HEK293 (cell line): ENCODE data around the gene IFT122.
"Not testable (repeated sequence)": the region's sequence is repeated elsewhere in the genome, so short reads cannot be mapped to it uniquely, and the experiment has no call there.

Source experiments
- CTCF ChIA-PET: fragments of 350-600 bp; formaldehyde crosslinking; extraction: SDS; loops from one replicate; lab custom pipeline; 2021; ENCODE audit warnings: antibody characterized with exemption; lab: Yijun Ruan, JAX
- POLR2A ChIA-PET: fragments of 300-600 bp; formaldehyde crosslinking; extraction: SDS; loops from one replicate; lab custom pipeline; 2020; ENCODE audit warnings: antibody characterized with exemption, inconsistent platforms; lab: Yijun Ruan, JAX
- H3K27ac ChIP-seq: fragments of 200-500 bp; sonication (Bioruptor generic); 2 replicates; pipeline ENCODE4 v1.5.1; 2014; ENCODE audit warnings: low read depth, low read length, control low read depth, inconsistent platforms; ENCODE audit errors: extremely low read depth
- H3K36me3 ChIP-seq, 2 experiments: fragments of 200-500 bp in 1 of 2; sonication (Bioruptor generic) in 1 of 2; 1 replicate in 1 of 2; 2 replicates in 1 of 2; pipeline ENCODE4 v1.5.1; 2014 to 2017; ENCODE audit warnings: inconsistent platforms in 2 of 2, low read length in 2 of 2; ENCODE audit not compliant: control insufficient read depth in 2 of 2, insufficient read depth in 1 of 2
- H3K4me1 ChIP-seq: fragments of 200-500 bp; sonication (Bioruptor generic); 2 replicates; pipeline ENCODE4 v1.5.1; 2014; ENCODE audit warnings: mild to moderate bottlenecking, low read length, inconsistent platforms; ENCODE audit not compliant: control insufficient read depth, insufficient read depth
- H3K4me3 ChIP-seq: 2 replicates; pipeline ENCODE4 v1.5.1; 2011; ENCODE audit warnings: low read depth, mild to moderate bottlenecking, control low read depth, low read length, moderate library complexity
- H3K9me3 ChIP-seq: fragments of 200-500 bp; sonication (Bioruptor generic); 2 replicates; pipeline ENCODE4 v1.5.1; 2014; ENCODE audit warnings: low read depth, low read length, inconsistent platforms; ENCODE audit not compliant: control insufficient read depth, insufficient read depth
- CTCF ChIP-seq: fragments of 450-650 bp; formaldehyde crosslinking; IDR thresholded peaks from 2 replicates; pipeline ENCODE4 v1.5.1; 2016; ENCODE audit warnings: missing biosample characterization, missing genetic modification characterization
- ELK4 ChIP-seq: IDR thresholded peaks from 2 replicates; pipeline ENCODE4 v1.6.1; 2011; ENCODE audit warnings: mild to moderate bottlenecking, low read depth, low read length, borderline replicate concordance
- MYNN ChIP-seq: fragments of 450-650 bp; formaldehyde crosslinking; IDR thresholded peaks from 2 replicates; pipeline ENCODE4 v1.5.1; 2016; ENCODE audit warnings: missing biosample characterization, missing genetic modification characterization, borderline replicate concordance
- PRDM10 ChIP-seq: fragments of 450-650 bp; formaldehyde crosslinking; IDR thresholded peaks from 2 replicates; pipeline ENCODE4 v1.5.1; 2016; ENCODE audit warnings: missing biosample characterization, missing genetic modification characterization
- ZBTB11 ChIP-seq: fragments of 450-650 bp; formaldehyde crosslinking; conservative IDR thresholded peaks from 2 replicates; pipeline ENCODE4 v1.5.1; 2016; ENCODE audit warnings: low read depth, missing biosample characterization, missing genetic modification characterization
- ZFP69B ChIP-seq: fragments of 450-650 bp; formaldehyde crosslinking; IDR thresholded peaks from 2 replicates; pipeline ENCODE4 v1.5.1; 2016; ENCODE audit warnings: missing biosample characterization, missing genetic modification characterization
- ZNF121 ChIP-seq: fragments of 450-650 bp; formaldehyde crosslinking; IDR thresholded peaks from 2 replicates; pipeline ENCODE4 v1.5.1; 2016; ENCODE audit warnings: missing biosample characterization, missing genetic modification characterization
- ZNF184 ChIP-seq: fragments of 450-650 bp; IDR thresholded peaks from 2 replicates; pipeline ENCODE4 v1.5.1; 2018; ENCODE audit warnings: missing biosample characterization, mild to moderate bottlenecking, missing genetic modification characterization
- ZNF707 ChIP-seq: fragments of 450-650 bp; formaldehyde crosslinking; IDR thresholded peaks from 2 replicates; pipeline ENCODE4 v1.5.1; 2016; ENCODE audit warnings: missing biosample characterization, missing genetic modification characterization
- ZNF76 ChIP-seq: fragments of 450-650 bp; formaldehyde crosslinking; IDR thresholded peaks from 2 replicates; pipeline ENCODE4; 2016; ENCODE audit warnings: low read depth, missing biosample characterization, missing genetic modification characterization, borderline replicate concordance
- ZNF791 ChIP-seq: fragments of 450-650 bp; formaldehyde crosslinking; IDR thresholded peaks from 2 replicates; pipeline ENCODE4 v1.5.1; 2016; ENCODE audit warnings: missing biosample characterization, missing genetic modification characterization
- ZSCAN4 ChIP-seq: fragments of 450-650 bp; formaldehyde crosslinking; IDR thresholded peaks from 2 replicates; pipeline ENCODE4 v1.5.1; 2017; ENCODE audit warnings: missing biosample characterization, missing genetic modification characterization

Gene IFT122

GRCh38 chr3:129514110-129514509 is 74.1 kb downstream of the IFT122 start (continued):
- no peak for TF ChIP-seq ZNF791
- TF ChIP-seq ZNF76: no peak
- TF ChIP-seq CTCF (tag by site-specific recombination): no peak

GRCh38 chr3:129514563-129514962 is 74.5 kb downstream of the IFT122 start:
- no peaks in the 10 kb centered on the region for H3K9me3 ChIP-seq
- no peak for TF ChIP-seq ZNF707 (tag by site-specific recombination)
- ChIA-PET CTCF (no interaction called here), POLR2A (no interaction called here)
- no peaks in the 10 kb centered on the region for H3K4me1 ChIP-seq
- H3K4me3 ChIP-seq: no peak overlapping the region
- H3K27ac ChIP-seq: no peak overlapping the region
- H3K36me3 ChIP-seq: peaks cover 0 to 12% of the 10 kb centered on the region in 2 experiments; a peak in 1 of 3 replicates

GRCh38 chr3:129515108-129515820 is 75.2 kb downstream of the IFT122 start:
- H3K4me1 ChIP-seq, H3K4me3 ChIP-seq, H3K27ac ChIP-seq, H3K9me3 ChIP-seq, CTCF ChIA-PET, POLR2A ChIA-PET: not testable (repeated sequence)
- H3K36me3 ChIP-seq: peaks cover 0 to 12% of the 10 kb centered on the region in 2 experiments; a peak in 1 of 3 replicates

- CTCF ChIA-PET, H3K4me3 ChIP-seq, H3K9me3 ChIP-seq, H3K27ac ChIP-seq, H3K4me1 ChIP-seq, POLR2A ChIA-PET: not testable (repeated sequence)
- peaks cover 0 to 12% of the 10 kb centered on the region in 2 experiments; a peak in 1 of 3 replicates for H3K36me3 ChIP-seq
- peak; percentile 95 for TF ChIP-seq ZSCAN4 (tag by site-specific recombination)
Observed at GRCh38 chr3:129515821-129516432, 75.9 kb downstream of the IFT122 start.

GRCh38 chr3:129517516-129517915 is 77.5 kb downstream of the IFT122 start:
- Histone ChIP-seq H3K27ac (no peak overlapping the region), H3K36me3 (peaks cover 0 to 11% of the 10 kb centered on the region in 2 experiments; a peak in 1 of 3 replicates), H3K4me3 (no peak overlapping the region), H3K4me1 (no peaks in the 10 kb centered on the region), H3K9me3 (no peaks in the 10 kb centered on the region)
- CTCF ChIA-PET: no interaction called here
- POLR2A ChIA-PET: no interaction called here
- TF ChIP-seq ZNF707 (tag by site-specific recombination) (no peak), MYNN (tag by site-specific recombination) (no peak), ZFP69B (tag by site-specific recombination) (no peak), ELK4 (no peak), ZNF121 (tag by site-specific recombination) (no peak), PRDM10 (tag by site-specific recombination) (no peak), ZBTB11 (tag by site-specific recombination) (no peak), ZNF184 (tag by site-specific recombination) (no peak)
